Caco-2 (cell line): ENCODE measurements around the gene BTBD9. TPM values are rescaled to one million over a fixed set of nuclear protein-coding genes. Genes with fewer than 3 reads are reported as not detected.

Experiments used
- BruUV-seq: library from RNA; stranded (reverse); fragments of 400-500 nt; replicated peaks from 2 replicates; lab custom pipeline; 2021; lab: Mats Ljungman, UMichigan
- CTCF ChIA-PET: fragments of 300-600 bp; sonication (Branson Sonifier 250); formaldehyde crosslinking; loops from one replicate; lab custom pipeline; 2022; ENCODE audit warnings: antibody characterized with exemption; lab: Charles Lee
- POLR2A ChIA-PET: fragments of 300-600 bp; sonication (Branson Sonifier 250); formaldehyde crosslinking; loops from one replicate; lab custom pipeline; 2022; ENCODE audit warnings: antibody characterized with exemption; lab: Charles Lee
- DNase-seq, 2 experiments: peaks; one replicate each; pipeline versions ENCODE4 v3.0.0 to v3.0.0-alpha.2; 2020 to 2022
- H3K27me3 ChIP-seq: replicated peaks from 2 replicates; pipeline ENCODE4 v1.6.0; 2011; ENCODE audit warnings: low read length; ENCODE audit not compliant: control insufficient read depth, insufficient read depth
- H3K36me3 ChIP-seq: 2 replicates; pipeline ENCODE4 v1.5.1; 2011; ENCODE audit warnings: low read length; ENCODE audit not compliant: control insufficient read depth, insufficient read depth
- H3K4me1 ChIP-seq: fragments of 250-450 bp; sonication (Bioruptor Pico); 2 replicates; pipeline ENCODE4 v1.5.1; 2020; ENCODE audit warnings: mild to moderate bottlenecking
- H3K4me3 ChIP-seq: 2 replicates; pipeline ENCODE4 v1.5.1; 2011; ENCODE audit warnings: low read depth, mild to moderate bottlenecking, control low read depth, low read length
- H3K9me3 ChIP-seq: fragments of 250-450 bp; sonication (Bioruptor Pico); 2 replicates; pipeline ENCODE4 v1.5.1; 2020; ENCODE audit warnings: mild to moderate bottlenecking, moderate library complexity
- H3K27ac Mint-ChIP-seq: one replicate; pipeline ENCODE4 v1.8.0; 2022; ENCODE audit warnings: mixed read lengths; ENCODE audit not compliant: unreplicated experiment
- H3K27me3 Mint-ChIP-seq: one replicate; pipeline ENCODE4 v1.8.0; 2022; ENCODE audit warnings: mixed read lengths; ENCODE audit not compliant: insufficient read depth, unreplicated experiment
- H3K36me3 Mint-ChIP-seq: one replicate; pipeline ENCODE4 v1.8.0; 2022; ENCODE audit warnings: mild to moderate bottlenecking, mixed read lengths; ENCODE audit not compliant: insufficient read depth, unreplicated experiment
- H3K4me1 Mint-ChIP-seq: one replicate; pipeline ENCODE4 v1.8.0; 2022; ENCODE audit warnings: low read depth, mixed read lengths; ENCODE audit not compliant: unreplicated experiment
- H3K4me3 Mint-ChIP-seq: one replicate; pipeline ENCODE4 v1.8.0; 2022; ENCODE audit warnings: mild to moderate bottlenecking, moderate library complexity, mixed read lengths; ENCODE audit not compliant: unreplicated experiment
- H3K9me3 Mint-ChIP-seq: one replicate; pipeline ENCODE4 v1.8.0; 2022; ENCODE audit warnings: mixed read lengths; ENCODE audit not compliant: unreplicated experiment
- intact Hi-C: fragments of 100-400 bp; cut with micrococcal nuclease; formaldehyde crosslinking; loops from one replicate; pipeline ENCODE4 v1.10.0; 2022; ENCODE audit not compliant: unreplicated experiment
- total RNA-seq: library from RNA; stranded (reverse); gene quantifications from 2 replicates; pipeline ENCODE4 v1.2.3, GENCODE V29; 2022
- TF ChIP-seq, protein P1 (sequence below), 2 experiments: fragments of 200-600 bp in 1 of 2; IDR thresholded peaks; 1 replicate in 1 of 2; 2 replicates in 1 of 2; pipeline versions ENCODE4 v1.5.1 to v1.8.0; 2011 to 2022; ENCODE audit warnings: antibody characterized with exemption in 1 of 2, control low read depth in 1 of 2, inconsistent platforms in 1 of 2, low read depth in 1 of 2, low read length in 1 of 2, mild to moderate bottlenecking in 1 of 2, moderate library complexity in 1 of 2; ENCODE audit not compliant: insufficient read depth in 1 of 2, severe bottlenecking in 1 of 2, unreplicated experiment in 1 of 2

BTBD9 gene
- total RNA-seq, 1 experiment from 2014 or later: 19.6 TPM

DNA sequence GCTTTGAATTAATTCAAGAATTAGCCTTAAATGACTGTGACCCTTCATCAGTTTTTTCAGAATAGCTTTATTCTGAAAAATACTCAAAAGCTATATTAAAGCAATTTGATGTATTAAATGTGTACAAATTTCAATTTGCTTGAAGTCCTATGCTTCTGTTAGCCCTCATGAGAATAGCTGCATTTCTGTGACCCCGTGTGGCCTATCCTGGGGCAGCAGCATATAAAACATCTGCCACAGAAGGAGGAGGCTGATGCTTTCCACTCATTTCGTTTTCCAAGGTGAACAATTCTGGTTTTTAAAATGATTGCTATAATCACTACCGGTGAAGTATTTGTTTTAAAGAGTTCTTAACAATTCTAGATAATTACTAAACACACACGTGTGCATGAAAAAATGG lies 360.3 kb downstream of the BTBD9 start:
- no TSS peak for BruUV-seq
- H3K27me3 ChIP-seq: no peaks in the 10 kb centered on the region
- H3K36me3 ChIP-seq: no peaks in the 10 kb centered on the region
- H3K9me3 Mint-ChIP-seq: no peaks in the 10 kb centered on the region
- CTCF ChIA-PET: no interaction called here
- no peaks in the 10 kb centered on the region for H3K4me1 ChIP-seq
- H3K4me3 ChIP-seq: no peak overlapping the region
- no peaks in the 10 kb centered on the region for H3K9me3 ChIP-seq
- DNase-seq: no peak
- H3K36me3 Mint-ChIP-seq: no peaks in the 10 kb centered on the region
- POLR2A ChIA-PET: no interaction called here
- TF ChIP-seq, protein P1, sequence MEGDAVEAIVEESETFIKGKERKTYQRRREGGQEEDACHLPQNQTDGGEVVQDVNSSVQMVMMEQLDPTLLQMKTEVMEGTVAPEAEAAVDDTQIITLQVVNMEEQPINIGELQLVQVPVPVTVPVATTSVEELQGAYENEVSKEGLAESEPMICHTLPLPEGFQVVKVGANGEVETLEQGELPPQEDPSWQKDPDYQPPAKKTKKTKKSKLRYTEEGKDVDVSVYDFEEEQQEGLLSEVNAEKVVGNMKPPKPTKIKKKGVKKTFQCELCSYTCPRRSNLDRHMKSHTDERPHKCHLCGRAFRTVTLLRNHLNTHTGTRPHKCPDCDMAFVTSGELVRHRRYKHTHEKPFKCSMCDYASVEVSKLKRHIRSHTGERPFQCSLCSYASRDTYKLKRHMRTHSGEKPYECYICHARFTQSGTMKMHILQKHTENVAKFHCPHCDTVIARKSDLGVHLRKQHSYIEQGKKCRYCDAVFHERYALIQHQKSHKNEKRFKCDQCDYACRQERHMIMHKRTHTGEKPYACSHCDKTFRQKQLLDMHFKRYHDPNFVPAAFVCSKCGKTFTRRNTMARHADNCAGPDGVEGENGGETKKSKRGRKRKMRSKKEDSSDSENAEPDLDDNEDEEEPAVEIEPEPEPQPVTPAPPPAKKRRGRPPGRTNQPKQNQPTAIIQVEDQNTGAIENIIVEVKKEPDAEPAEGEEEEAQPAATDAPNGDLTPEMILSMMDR (IDR thresholded peaks at IDR 0.05; ENCODE audit: insufficient read depth in 1 of 2, low read depth in 1 of 2, low read length in 1 of 2, severe bottlenecking in 1 of 2, unreplicated experiment in 1 of 2): peak; percentile 10 to 17
- intact Hi-C loops: no loop called here
- H3K4me1 Mint-ChIP-seq: peaks cover 2% of the 10 kb centered on the region
- H3K4me3 Mint-ChIP-seq: no peak overlapping the region
- H3K27me3 Mint-ChIP-seq: no peaks in the 10 kb centered on the region
- H3K27ac Mint-ChIP-seq: no peak overlapping the region

DNA sequence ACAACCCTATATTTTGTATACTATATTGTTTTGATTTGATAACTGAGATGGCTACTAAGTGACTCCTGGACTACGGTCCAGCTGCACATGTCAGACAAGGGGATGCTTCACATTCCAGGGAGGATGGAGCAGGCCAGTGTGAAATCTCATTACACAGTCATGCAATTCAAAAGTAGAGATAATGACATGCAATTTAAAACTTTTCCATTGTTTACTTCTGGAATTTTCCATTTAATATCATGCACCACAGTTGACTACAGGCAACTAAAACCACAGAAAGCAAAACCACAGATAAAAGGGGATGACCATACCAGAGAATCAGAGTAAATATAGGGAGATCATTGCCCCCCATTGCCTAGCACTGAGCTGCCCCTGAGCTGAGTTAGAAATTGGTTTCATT lies 366.4 kb downstream of the BTBD9 start:
- no peak overlapping the region for H3K4me3 Mint-ChIP-seq
- H3K36me3 Mint-ChIP-seq: no peaks in the 10 kb centered on the region
- H3K4me1 Mint-ChIP-seq: no peaks in the 10 kb centered on the region
- H3K27me3 Mint-ChIP-seq: no peaks in the 10 kb centered on the region
- Histone ChIP-seq H3K4me3 (no peak overlapping the region), H3K27me3 (no peaks in the 10 kb centered on the region), H3K9me3 (no peaks in the 10 kb centered on the region), H3K4me1 (no peaks in the 10 kb centered on the region), H3K36me3 (no peaks in the 10 kb centered on the region)
- no peak overlapping the region for H3K27ac Mint-ChIP-seq
- no TSS peak for BruUV-seq
- POLR2A ChIA-PET: no interaction called here
- intact Hi-C loops: no loop called here
- TF ChIP-seq, protein P1 (IDR thresholded peaks at IDR 0.05; ENCODE audit: insufficient read depth in 1 of 2, low read depth in 1 of 2, low read length in 1 of 2, severe bottlenecking in 1 of 2, unreplicated experiment in 1 of 2): no peak
- DNase-seq: no peak
- CTCF ChIA-PET: no interaction called here
- H3K9me3 Mint-ChIP-seq: no peaks in the 10 kb centered on the region

DNA sequence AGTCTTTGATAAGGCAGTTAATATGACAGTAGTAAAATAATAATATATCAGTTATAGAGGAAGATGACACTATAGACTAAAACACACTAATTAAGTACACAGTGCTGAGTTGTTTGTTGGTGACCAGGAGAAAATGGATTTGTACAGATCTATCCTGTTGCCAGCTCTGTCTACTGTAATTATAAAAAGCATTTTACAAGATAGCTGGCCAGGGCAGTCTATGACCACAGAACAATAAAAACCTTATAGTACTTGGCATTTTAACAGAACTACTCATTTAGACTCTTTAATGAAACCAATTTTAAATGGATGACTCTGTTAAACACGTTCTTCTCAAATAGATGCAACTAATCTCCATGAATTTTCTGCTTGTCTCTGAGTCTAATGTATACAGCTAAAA lies 367.5 kb downstream of the BTBD9 start:
- DNase-seq: no peak
- Mint-ChIP-seq H3K4me1 (no peaks in the 10 kb centered on the region), H3K27me3 (no peaks in the 10 kb centered on the region), H3K36me3 (no peaks in the 10 kb centered on the region), H3K27ac (no peak overlapping the region), H3K9me3 (no peaks in the 10 kb centered on the region), H3K4me3 (no peak overlapping the region)
- TF ChIP-seq, protein P1 (IDR thresholded peaks at IDR 0.05; ENCODE audit: insufficient read depth in 1 of 2, low read depth in 1 of 2, low read length in 1 of 2, severe bottlenecking in 1 of 2, unreplicated experiment in 1 of 2): no peak
- no peaks in the 10 kb centered on the region for H3K27me3 ChIP-seq
- intact Hi-C loops: no loop called here
- no TSS peak for BruUV-seq
- no peaks in the 10 kb centered on the region for H3K4me1 ChIP-seq
- CTCF ChIA-PET: no interaction called here
- no peaks in the 10 kb centered on the region for H3K36me3 ChIP-seq
- no peak overlapping the region for H3K4me3 ChIP-seq
- no peaks in the 10 kb centered on the region for H3K9me3 ChIP-seq
- POLR2A ChIA-PET: no interaction called here
